SU-DHL-6 (cell line): ENCODE measurements around the gene DNAH17.

Experiments used
- CTCF ChIP-seq: fragments of 200-600 bp; sonication (generic); IDR thresholded peaks from one replicate; pipeline ENCODE4 v1.5.1; 2017; ENCODE audit warnings: antibody characterized with exemption, mild to moderate bottlenecking, low read length, moderate library complexity; ENCODE audit not compliant: insufficient read depth, poor library complexity, severe bottlenecking
- EZH2phosphoT487 ChIP-seq: fragments of 200-600 bp; sonication (generic), shearing (Covaris generic); conservative IDR thresholded peaks from 2 replicates; pipeline ENCODE4 v1.6.1; 2018; ENCODE audit warnings: mild to moderate bottlenecking, antibody characterized with exemption, low read length, moderate library complexity, mixed read lengths

DNA sequence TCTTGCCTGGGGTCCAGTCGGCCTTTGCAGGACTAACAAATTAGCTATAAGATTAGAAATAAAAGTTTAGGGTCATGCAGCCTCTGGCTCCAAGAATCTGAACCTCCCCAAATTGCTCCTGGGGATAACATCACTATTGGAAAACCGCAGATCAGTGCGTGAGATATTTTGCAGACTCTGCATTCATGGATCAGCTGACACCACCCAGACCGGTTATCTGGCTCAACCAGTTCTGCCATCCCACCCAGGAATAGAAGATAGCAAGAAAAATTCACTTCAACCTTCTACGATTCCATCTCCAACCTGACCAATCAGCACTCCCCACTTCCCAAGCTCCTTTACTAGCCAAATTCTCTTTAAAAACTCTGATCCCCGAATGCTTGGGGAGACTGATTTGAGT lies 203.0 kb downstream of the DNAH17 start:
- no peak for TF ChIP-seq CTCF
- no peak for TF ChIP-seq EZH2phosphoT487
